ENCODE data around the gene PATZ1.
A peak's percentile ranks its signal among the peaks of the same experiment; 100 is the strongest.
"Not testable (repeated sequence)": the region's sequence is repeated elsewhere in the genome, so short reads cannot be mapped to it uniquely, and the experiment has no call there.

PATZ1 gene

DNA sequence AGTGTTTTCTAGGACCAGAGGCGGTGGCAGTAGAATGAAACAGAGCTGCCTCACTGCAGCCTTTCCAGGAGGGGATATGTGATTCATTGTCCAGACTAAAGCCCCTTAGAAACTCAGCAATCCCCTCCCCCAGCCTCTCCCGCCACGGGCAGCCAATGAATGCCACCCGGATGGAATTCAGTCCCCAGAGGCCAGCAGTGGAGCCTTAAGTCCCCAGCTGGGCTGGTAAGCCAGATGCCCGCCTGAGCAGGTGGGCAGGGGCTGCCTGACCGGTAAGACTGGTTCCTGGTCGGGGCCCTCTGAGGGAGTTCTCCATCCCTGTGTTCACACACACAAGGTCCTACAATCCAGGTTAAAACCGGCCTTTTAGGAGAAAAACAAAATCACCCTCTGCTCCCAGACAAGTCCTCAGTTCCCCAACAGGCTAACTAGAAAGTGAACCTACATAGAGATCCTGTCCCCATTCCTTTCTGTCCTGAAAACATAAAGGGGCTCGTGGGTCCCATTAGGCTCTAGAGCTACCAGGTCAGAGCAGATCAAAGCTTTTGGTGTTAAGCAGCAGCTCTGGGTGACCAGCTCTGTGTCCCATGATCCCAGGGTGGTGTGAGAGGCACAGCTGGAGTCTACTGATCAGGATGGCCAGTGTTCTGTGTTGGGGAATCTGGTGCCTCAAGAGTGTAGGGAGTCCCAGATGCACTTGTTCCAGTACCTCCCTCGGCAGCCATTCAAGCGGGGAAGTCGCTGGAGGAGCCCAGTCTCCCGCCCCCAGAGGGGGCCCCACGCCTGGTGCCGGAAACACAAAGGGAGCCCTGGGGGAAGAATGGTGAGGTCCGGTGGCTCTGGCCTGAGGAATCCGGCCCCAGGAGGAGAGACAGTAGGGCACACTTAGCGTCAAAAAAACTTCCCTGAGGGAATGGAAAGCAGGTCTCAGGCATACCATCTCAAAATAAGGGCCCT is 2.6 kb downstream of the PATZ1 start:
- peak; percentile 28 to 32 for DNase-seq

DNA sequence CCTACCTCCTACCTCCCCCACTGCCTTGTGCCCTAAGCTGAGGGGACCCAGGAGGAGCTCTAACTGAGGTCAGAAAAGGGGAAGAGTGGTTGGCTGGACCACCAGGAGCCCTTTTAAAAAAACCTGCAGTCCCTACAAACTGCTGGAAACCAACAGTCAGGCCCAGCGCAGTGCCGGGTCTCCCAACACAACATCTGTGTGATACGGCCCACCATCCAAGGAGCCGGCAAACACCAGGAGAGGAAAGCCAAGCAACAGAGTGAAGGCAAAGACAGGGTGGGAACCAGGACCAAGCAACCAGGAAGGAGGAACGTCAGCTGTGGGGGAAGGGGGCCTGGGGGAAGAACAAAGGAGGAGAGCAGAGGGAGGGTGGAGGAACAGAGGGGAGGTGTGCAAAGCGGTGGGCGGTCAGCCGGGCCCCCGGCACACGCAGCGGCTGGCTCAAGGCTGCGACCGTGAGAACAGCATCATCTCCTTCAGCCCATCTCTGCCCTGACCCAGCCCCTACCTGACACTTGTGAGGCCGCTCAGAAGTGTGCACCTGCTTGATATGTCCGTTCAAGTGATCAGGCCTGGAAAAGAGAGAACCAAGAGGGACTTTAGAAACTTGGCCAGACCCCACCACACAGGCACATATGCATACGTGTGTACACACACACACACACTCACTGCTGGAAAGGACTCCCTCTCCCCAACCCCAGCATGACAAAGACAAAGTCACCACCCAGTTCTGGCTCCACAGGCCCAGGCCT is 3.6 kb downstream of the PATZ1 start:
- DNase-seq: no peak

DNA sequence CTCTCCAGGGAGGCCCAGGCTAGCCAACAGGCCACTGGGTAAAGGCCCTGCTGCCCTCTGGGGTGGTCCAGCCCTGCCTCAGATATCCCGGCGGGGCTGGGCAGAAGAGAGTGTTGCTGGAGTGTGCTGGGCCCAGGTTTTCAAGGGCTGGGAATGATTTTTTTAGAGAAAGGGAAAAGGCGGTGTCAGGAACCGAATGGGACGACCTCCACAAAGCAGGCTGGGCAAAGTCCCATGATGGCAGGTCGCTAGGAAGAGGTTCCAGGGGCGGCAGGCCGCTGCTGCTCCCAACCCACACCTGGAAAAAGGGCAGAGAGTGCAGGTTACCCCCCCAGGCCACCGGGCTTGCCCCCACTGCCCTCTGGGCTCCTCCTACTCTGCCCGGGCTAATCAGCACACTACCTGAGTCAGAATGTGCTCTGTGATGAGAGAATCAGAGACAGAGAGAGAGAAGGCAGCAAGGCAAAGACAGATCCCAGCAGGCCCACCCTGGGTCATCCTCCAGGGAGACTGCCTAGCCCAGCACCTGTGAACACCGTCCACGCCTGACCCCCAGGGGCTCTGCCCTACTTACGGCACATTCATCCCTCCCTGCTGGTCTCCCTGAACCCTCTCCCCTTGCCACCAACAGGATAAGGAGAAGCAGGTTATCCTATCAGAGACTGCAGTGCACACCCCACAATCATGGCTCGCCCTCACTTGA is 4.6 kb downstream of the PATZ1 start:
- no peak for DNase-seq

DNA sequence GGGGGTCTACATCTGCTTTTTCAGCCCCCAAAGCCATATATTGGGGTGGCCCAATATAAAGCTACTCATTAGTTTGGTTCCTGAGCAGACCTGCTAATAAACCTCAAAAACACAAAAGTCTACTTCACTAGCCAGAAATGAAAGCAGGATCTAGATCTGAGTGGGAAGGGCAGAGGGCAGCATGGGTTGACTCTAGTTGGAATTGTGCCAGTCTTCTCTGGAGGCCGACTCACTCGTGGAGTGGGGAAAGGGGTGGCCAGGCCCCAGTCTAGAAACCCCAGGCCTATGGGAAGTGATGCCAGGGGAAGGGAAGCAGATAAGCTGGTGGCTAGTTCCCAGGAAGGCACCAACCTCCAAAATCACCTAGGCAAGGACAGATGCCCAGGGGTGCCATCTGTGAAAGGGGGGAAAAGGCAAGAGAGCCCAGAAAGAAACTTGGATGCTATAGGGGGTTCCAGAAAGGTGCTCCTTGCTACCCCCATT is 5.3 kb downstream of the PATZ1 start:
- DNase-seq: no peak

DNA sequence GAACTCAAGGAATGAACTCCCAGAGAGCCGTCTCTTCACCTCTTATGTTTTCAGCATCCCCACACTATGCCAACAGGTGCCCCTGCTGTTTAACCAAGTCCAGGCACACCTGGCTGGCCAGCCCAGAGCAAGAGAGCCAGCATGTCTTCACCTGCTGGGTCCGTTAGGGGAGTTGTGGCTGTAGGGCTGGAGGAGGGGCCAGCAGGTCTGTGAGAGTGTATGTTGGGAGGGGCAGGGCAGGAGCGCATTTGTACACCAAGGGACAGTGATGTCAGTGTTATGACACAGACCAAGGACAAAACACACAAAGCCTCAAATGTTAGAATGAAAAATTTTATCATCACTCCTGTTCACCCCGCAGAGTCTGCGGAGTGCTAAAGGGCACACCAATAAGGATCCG is 5.8 kb downstream of the PATZ1 start:
- no peak for DNase-seq

DNA sequence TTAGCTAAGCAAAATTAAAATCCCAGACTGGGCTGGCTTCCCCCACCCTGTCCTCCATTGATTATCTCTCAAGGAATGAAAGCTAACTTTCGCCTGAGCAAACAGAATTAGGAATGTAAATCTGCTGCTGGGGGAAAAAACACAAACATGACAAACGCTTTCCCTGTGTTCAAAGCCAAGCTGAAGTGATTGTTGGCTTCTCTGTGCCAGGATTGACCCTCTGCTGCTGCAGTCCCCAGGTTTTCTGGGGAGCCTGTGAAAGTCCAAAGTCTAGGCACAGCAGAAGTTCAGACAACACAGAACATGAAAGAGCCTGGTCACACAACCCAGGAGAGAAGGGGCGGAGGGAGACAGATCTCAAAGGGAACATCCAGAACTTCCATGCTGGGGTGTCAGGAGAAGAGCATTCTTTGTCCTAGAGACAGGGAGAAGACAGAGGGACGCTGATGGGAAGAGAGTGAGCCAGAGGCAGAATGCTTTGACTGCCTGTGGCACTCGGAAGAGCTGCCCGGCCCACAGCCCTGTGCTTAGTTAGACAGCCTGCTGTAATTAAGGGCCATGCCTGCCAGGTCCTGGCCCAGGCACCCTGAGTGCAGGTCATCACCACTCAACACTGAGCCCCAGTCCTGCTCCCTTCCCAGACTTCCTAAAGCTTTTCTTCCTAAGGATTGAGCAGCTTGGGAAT is 6.9 kb downstream of the PATZ1 start:
- DNase-seq: no peak

DNA sequence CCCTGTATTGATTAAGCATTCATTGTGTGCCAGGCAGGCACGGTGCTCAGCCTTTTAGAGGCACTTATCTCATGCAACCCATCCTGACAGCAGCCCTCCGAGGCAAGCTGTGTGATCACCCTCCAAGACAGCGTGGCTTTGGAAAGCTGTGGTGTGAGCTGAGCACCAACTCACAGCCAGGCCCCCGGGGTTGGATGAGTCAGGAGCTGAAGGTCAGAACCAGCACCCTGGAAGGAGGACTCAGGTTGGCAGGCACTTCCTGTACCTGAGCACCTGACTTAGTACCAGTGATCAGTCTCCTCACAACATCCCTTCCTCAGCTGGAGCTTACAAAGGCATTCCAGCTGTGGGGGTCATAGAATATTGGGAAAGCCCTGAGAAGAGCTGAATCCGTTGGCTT is 9.0 kb downstream of the PATZ1 start:
- DNase-seq: no peak

DNA sequence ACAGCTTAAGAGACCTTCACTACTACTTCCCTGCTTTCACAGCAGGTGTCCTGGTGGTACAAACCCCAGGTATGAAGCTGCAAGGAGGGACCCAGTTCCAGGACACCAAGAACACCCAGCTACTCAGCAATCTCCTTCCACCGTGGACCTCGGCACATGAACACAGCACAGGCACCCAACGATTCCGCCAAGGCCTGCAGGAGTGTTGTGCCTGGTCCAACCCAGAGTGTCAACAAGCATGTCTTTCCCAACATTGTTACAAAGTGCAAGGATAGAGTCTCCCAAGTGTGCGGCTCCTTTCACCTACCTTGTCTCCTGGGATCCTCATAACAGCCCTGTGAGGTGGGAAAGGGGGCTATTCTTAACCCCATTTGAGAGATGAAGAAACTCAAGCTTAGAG is 11.8 kb downstream of the PATZ1 start:
- DNase-seq: no peak

DNA sequence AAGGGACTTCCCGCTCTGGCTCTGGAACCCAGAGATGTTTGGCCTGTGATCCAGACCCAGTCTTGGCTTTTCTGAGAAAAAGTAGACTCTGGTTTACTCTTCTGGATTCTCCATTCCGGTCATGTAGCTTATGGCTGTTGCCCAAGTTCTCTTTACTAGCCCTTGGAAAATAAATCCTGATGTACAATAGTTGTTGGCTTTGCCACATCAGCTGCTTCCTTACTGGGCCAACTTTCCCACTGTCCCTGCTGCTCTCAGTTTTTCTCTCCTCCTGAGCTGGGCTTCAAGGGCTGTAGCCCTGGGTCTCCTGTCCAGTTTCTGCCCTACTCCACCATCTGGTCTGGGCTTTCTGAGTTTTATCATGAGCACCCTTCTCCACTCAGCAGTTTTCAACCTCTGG is 12.5 kb downstream of the PATZ1 start:
- no peak for DNase-seq

DNA sequence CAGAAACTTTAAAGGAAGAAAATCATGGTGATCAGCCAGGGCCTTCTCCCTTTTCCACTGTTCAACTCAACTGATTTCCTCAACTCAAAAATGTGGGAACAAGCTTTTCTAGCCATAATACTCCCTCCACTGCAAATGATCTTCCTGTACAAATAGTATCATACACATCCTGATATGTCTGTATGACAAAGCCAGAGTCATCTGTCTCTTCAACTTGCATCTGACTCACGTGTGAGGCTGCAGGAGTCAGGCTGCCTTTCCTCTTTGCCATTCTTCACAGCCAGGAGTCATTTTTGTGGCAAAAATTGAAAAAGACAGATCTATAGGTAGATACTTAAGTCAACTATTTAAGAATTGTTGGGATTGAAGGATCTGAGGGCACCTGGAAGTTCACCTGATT is 13.3 kb downstream of the PATZ1 start:
- no peak for DNase-seq

DNA sequence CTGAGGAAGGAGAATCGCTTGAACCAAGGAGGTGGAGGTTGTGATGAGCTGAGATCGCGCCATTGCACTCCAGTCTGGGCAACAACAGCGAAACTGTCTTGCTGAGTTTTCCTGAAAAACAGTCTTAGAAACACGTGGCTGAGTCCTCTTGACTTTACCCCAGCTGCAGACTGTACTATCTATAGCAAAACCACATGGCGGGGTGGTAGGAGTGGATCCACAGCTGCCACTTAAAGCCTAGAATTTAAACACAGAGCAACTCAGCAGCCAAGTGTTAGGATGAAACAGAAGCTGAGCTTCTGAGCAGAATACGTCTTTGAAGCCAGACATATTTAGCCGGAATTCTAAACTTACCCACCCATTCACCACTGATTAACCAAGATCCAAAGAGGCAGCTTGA is 14.1 kb downstream of the PATZ1 start:
- DNase-seq: no peak

DNA sequence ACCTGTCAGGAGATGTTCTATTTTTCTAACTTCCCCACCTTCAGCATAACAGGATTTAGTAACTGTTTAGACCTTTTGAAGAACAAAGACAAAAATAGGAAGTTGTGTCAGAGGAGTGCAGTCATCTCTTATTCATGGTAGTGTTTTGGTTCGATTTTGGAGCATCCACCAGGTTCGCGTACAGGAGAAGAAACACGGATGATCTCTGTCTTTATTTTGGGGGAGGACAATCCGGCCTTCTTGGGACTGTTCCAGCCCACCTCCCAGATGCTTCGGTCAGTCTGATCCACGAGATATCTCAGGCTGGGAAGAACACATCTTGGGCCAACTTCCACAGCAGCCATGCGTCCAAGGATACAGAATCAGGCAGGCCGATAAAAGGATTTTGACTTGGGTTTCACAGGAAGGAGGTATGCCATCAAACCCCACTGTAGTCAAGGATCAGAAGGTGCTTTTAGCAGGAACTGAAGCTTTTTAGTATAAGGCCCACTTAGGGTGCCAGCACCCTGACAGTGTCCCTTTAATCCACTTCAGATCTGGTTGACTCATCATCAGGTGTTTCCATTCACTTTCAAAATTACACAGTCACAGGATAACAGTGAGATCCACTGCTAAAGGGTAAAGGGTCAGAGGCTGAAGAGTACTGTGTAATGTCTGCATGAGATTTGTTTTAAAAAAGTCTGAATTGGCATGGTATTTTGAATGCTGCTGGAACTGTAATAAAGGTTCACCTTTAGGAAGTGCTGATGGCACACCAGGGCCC is 16.5 kb downstream of the PATZ1 start:
- no peak for DNase-seq

DNA sequence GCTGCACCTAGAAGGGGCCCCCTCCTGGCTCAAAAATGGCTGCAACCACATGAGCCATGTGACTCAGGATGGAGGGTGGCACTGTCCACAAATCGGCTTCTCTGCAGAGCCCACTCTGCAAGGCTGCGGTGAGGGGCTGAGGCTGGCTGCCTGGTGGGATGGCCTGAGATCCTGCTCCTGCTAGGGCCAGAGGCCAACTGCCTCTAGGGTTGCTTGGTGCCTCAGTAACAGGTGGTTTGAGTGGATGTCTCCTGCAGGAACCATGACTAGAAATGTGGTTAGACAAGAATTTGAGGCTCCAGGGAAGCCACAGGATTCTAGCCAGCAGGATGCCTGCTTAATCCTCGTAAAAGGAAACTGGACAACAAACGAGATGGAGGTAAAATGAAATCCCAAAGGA is 17.1 kb downstream of the PATZ1 start:
- no peak for DNase-seq

DNA sequence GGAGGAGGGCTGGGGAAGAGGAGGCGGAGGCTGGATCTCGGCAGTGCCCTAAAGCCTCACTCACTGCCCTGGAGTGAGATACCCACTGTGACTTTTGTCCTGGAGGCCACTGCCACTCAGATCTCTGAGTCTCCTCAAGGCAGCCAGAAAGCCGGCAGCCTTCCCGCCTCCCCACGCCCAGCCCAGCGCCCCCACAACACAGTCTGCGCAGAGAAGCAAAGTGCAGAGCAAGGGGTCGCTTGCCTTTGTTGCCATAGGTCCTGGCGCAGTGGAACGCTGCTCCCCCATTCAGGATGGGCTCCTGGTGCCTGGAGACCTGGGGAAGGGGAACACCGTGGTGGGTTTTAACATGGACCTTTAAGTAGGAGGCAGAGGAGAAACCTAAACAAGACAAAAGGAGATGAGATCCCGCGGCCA is 17.6 kb downstream of the PATZ1 start:
- no peak for DNase-seq

DNA sequence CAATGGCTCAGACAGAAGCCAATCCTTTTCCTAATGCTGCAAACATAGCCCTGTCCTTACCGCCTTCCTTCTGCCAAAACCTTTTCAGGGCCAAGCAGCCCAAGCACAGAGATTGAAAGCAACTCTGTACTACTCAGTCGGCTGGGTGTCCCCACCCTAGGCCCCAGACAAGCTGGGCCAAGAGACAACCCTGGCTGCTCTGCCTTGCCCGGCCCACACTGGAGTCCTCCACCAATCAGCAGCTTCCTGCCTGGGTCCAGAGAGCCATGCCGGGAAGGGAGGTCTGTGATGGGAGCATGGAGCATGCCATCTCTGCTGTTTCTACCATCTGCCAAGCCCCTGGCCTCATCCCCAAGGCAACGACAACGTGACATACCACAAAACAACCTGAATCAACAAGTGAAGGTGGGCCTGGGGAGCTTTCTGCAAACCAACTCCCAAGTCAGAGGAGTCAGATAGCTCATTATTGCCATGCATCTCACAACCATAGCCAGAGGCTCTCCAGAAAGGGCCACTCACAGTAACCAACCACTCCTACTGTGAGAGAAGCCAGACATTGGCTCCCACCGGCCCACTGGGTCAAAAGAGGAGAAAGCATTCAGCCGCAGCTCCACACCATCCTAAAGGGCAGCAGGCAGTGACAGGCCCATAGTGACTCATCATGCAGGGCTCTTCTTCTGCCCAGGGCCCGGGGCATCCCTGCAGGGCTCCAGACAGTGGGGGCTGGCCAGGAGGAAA is 18.2 kb downstream of the PATZ1 start:
- DNase-seq: no peak

DNA sequence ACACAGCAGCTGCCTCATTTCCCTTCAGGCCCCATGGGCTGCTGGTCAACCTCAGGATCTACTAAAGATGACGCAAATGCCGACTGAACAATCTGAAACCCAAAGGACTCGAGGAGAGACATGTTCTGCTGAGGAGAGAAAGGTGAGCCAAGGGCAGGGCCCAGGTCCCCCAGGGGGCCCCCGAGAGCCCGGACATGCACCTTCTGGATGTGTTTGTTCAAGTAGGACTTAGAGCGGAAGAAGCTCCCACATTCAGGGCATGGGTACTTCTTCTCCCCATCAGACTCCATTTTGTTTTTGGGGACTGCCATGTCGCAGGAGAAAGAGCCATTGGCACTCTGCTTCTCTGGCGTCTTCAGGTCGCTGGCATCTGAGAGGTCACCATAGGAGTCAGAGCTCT is 19.3 kb downstream of the PATZ1 start:
- no peak for DNase-seq

DNA sequence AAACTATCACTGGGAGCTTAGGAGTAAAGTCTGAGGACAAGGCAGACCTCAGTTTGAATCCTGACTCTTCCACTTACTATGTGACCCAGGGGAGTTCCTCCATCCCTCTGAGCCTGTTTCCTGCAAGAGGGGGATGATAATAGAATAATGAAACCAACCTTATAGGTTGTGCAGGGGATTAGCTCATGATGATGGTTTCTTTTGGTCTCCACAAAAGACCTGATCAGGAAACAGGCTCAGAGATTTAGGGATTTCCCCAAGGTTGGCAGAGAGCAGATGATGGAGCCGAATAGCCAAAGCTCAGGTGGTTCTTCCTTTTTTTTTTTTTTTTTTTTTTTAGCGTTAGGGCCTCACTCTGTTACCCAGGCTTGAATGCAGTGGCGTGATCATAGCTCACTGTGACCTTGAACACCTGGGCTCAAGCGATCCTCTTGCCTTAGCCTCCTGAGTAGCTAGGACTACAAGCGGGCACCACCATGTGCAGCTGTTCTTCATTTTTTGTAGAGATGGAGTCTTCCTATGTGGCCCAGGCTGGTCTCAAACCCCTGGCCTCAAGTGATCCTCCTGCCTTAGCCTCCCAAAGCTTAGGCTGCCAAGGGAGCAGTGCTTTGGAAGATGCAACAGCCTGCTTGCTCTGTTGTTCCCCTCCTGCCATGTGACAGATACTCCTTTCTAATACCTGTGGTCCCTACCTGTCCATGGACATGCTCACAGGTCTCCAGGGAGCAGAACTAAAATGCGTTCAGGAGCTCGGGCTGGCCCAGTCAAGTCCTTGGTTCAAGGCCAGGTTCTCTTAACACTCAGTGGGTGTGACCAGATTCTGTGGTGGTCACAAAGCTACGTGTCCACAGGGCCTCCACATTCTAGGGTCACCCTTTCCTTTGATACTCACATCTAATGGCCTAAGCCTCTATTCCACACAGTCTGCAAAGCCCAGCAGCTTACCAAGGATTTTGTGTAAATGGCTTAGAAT is 22.3 kb downstream of the PATZ1 start:
- no peak for DNase-seq

DNA sequence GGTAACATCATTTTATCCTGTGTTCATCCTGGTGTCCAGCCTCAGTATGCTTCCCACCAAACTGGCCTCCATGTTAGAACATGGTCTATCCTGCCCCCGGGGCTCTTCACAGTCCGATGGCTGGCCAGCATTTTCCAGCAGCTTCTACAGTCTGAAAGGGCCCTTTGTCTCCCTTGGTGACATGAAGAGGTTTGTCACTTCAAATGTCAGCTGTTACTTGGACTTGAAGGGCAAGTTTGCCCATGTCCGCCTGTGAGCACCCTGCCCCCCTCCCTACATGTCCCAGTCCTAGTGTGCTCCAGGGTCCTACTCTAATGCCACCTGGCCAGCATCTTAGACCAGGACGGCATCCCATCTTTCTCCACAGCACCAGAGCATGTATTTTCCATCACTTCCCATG is 24.7 kb downstream of the PATZ1 start:
- DNase-seq: no peak

DNA sequence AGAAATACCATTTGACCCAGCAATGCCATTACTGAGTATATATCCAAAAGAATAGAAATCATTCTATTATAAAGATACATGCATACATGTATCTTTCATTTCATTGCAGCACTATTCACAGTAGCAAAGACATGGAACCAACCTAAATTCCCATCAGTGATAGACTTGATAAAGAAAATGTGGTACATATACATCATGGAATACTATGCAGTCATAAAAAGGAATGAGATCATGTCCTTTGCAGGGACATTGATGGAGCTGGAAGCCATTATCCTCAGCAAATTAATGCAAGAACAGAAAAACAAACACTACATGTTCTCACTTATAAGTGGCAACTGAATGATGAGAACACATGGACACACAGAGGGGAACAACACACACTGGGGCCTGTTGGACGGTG is 31.9 kb downstream of the PATZ1 start:
- not testable (repeated sequence) for DNase-seq
